HG03103 (cell line): ENCODE data around the gene AADACL4.

Experiments
- ATAC-seq: cut with Tn5 transposase; IDR thresholded peaks from one replicate; pipeline ENCODE4 v1.9.1; 2021; ENCODE audit warnings: low read depth; ENCODE audit not compliant: unreplicated experiment

AADACL4 gene

GRCh38 chr1:12610305-12610935 lies 33.5 kb upstream of the AADACL4 start:
- no peak for ATAC-seq

- ATAC-seq: no peak
Measured at GRCh38 chr1:12610941-12611340, 32.9 kb upstream of the AADACL4 start.

- ATAC-seq: no peak
Measured at GRCh38 chr1:12613180-12613579, 30.7 kb upstream of the AADACL4 start.

- no peak for ATAC-seq
Measured at GRCh38 chr1:12614402-12615158, 29.3 kb upstream of the AADACL4 start.

GRCh38 chr1:12615159-12615864 lies 28.6 kb upstream of the AADACL4 start:
- ATAC-seq: no peak

GRCh38 chr1:12615865-12616708 lies 27.8 kb upstream of the AADACL4 start:
- no peak for ATAC-seq

- no peak for ATAC-seq
Measured at GRCh38 chr1:12616709-12617373, 27.0 kb upstream of the AADACL4 start.

GRCh38 chr1:12617511-12617900 lies 26.4 kb upstream of the AADACL4 start:
- no peak for ATAC-seq

GRCh38 chr1:12617901-12618660 lies 25.8 kb upstream of the AADACL4 start, which contains the start of gene DHRS3:
DHRS3 (minus strand) TSS chr1:12618210; CDS start chr1:12617348, 862 bp downstream.
- ATAC-seq: no peak

GRCh38 chr1:12618661-12618964 lies 25.3 kb upstream of the AADACL4 start:
- no peak for ATAC-seq

GRCh38 chr1:12618965-12619791 lies 24.7 kb upstream of the AADACL4 start:
- ATAC-seq: no peak

GRCh38 chr1:12619792-12620487 lies 23.9 kb upstream of the AADACL4 start:
- ATAC-seq: no peak

GRCh38 chr1:12620488-12620865 lies 23.4 kb upstream of the AADACL4 start:
- no peak for ATAC-seq

- ATAC-seq: no peak
Measured at GRCh38 chr1:12620931-12621330, 23.0 kb upstream of the AADACL4 start.

- no peak for ATAC-seq
Measured at GRCh38 chr1:12621346-12622335, 22.2 kb upstream of the AADACL4 start.

- no peak for ATAC-seq
Measured at GRCh38 chr1:12622506-12622905, 21.4 kb upstream of the AADACL4 start.

- no peak for ATAC-seq
Measured at GRCh38 chr1:12625276-12625675, 18.6 kb upstream of the AADACL4 start.
